Measurements from ENCODE around the gene PPDPF. TPM values are rescaled to one million over a fixed set of nuclear protein-coding genes. Genes with fewer than 3 reads are reported as not detected.
A peak's percentile ranks its signal among the peaks of the same experiment; 100 is the strongest.

PPDPF gene
- polyA plus RNA-seq, 1 donor (not counting 4 experiments of a cell fraction or from before 2014, with no cell fraction given): 8.8 TPM

DNA sequence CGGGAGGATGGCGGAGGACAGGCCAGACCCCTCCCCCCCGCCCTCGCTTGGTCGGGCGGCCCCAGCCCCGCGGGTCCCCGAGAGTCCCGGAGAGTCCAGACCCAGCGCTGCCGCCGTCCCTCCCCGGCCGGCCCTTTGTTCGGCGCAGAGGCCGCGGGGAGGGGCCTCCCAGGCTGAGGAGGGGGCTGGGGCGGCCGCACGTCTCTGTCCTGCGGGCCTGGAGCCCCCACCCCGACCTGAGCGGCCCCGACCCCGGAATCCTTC is 48.9 kb upstream of the PPDPF start:
- H3K9ac ChIP-seq (ENCODE audit: control insufficient read depth, extremely low read depth, insufficient read depth, low read length): no peak overlapping the region
- H3K4me1 ChIP-seq (ENCODE audit: control insufficient read depth, extremely low read depth, insufficient read depth, low read length): no peaks in the 10 kb centered on the region
- TF ChIP-seq EZH2 (IDR thresholded peaks at IDR 0.05; ENCODE audit: low read length): no peak
- TF ChIP-seq, protein P1, sequence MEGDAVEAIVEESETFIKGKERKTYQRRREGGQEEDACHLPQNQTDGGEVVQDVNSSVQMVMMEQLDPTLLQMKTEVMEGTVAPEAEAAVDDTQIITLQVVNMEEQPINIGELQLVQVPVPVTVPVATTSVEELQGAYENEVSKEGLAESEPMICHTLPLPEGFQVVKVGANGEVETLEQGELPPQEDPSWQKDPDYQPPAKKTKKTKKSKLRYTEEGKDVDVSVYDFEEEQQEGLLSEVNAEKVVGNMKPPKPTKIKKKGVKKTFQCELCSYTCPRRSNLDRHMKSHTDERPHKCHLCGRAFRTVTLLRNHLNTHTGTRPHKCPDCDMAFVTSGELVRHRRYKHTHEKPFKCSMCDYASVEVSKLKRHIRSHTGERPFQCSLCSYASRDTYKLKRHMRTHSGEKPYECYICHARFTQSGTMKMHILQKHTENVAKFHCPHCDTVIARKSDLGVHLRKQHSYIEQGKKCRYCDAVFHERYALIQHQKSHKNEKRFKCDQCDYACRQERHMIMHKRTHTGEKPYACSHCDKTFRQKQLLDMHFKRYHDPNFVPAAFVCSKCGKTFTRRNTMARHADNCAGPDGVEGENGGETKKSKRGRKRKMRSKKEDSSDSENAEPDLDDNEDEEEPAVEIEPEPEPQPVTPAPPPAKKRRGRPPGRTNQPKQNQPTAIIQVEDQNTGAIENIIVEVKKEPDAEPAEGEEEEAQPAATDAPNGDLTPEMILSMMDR (optimal IDR thresholded peaks at IDR 0.05 in 1 of 3, IDR thresholded peaks at IDR 0.05 in 1 of 3, conservative IDR thresholded peaks at IDR 0.05 in 1 of 3; ENCODE audit: extremely low read depth in 1 of 3, insufficient read depth in 2 of 3, low read length in 3 of 3): no peak
- no peaks in the 10 kb centered on the region for H3K79me2 ChIP-seq (ENCODE audit: control insufficient read depth, insufficient read depth, low read length)
- no peaks in the 10 kb centered on the region for H4K20me1 ChIP-seq (ENCODE audit: control insufficient read depth, extremely low read depth, insufficient read depth, low read length)
- no peaks in the 10 kb centered on the region for H3K9me3 ChIP-seq (ENCODE audit: control insufficient read depth, low read depth, low read length)
- H3K27me3 ChIP-seq (ENCODE audit: control insufficient read depth, extremely low read depth, insufficient read depth, low read length): peaks cover 83% of the 10 kb centered on the region
- FAIRE-seq (no peak), DNase-seq (ENCODE audit: low read depth, low spot score) (no peak)
- H3K4me2 ChIP-seq (ENCODE audit: control insufficient read depth, extremely low read depth, insufficient read depth, low read depth, low read length): no peak overlapping the region
- no peak overlapping the region for H3K27ac ChIP-seq (ENCODE audit: control insufficient read depth, insufficient read depth, low read length)
- H2AFZ ChIP-seq (ENCODE audit: control insufficient read depth, low read length): no peak overlapping the region
- dilution Hi-C loops (cut with MboI; ENCODE audit: extremely low pct_ligation_motif_present, low sequenced_read_pairs): no loop called here
- no peaks in the 10 kb centered on the region for H3K9me1 ChIP-seq (ENCODE audit: control insufficient read depth, extremely low read depth, insufficient read depth, low read length)
- no peaks in the 10 kb centered on the region for H3K36me3 ChIP-seq (ENCODE audit: control insufficient read depth in 2 of 2, extremely low read depth in 1 of 2, insufficient read depth in 2 of 2, low read length in 2 of 2)
- H3K4me3 ChIP-seq (ENCODE audit: control insufficient read depth in 2 of 3, extremely low read depth in 1 of 3, insufficient read depth in 2 of 3, low read depth in 1 of 3, low read length in 3 of 3): no peak overlapping the region

DNA sequence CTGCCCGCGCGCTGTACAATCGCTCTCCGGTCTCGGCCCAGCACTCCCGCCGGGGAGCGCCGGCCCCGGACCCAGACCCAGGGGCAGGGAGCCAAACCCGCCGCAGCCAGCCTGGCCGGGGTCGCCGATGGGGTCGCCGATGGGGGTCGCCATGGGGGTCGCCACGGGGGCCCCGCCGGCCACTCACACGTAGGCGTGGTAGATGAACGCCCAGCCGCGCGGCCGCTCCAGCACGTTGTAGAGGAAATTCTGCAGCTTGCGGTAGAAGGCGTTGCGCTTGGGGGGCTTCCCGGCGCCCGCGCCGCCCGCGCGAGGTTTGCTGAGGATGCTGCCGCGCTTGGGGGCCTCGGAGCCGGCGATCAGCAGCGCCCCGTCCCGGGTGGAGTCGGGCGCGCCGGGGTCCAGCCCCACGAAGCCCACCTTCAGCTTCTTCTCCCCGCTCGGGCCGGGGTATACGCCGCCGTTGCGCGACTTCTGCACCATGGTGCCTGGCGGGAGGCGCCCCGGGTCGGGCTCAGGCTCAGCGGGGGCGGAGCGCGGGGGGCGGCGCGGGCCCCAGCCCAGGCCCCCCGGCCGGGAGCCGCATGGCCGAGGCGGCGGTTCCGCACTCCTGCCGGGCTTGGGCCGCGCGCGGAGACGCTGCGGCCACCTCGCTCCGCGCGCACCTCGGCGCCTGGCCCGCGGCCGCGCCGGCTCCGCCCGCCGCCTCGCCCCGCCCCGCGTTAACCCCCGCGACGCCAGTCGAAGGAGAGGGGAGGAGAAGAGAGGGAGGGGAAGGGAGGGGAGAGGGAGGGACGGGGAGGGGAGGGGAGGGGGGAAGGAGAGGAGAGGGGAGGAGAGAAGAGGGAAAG is 48.4 kb upstream of the PPDPF start, which contains the start of gene KCNQ2:
TSS of gene KCNQ2 (minus strand) at position 675 of the 851 bp plus-strand sequence. CDS start at position 483, 192 bp downstream.
- no peak within 1 kb of the TSS for H2AFZ ChIP-seq (ENCODE audit: control insufficient read depth, low read length)
- no peaks in the 10 kb centered on the region for H3K4me1 ChIP-seq (ENCODE audit: control insufficient read depth, extremely low read depth, insufficient read depth, low read length)
- FAIRE-seq (no peak), DNase-seq (ENCODE audit: low read depth, low spot score) (no peak)
- H4K20me1 ChIP-seq (ENCODE audit: control insufficient read depth, extremely low read depth, insufficient read depth, low read length): peaks cover 2% of the 10 kb centered on the region
- no peaks in the 10 kb centered on the region for H3K9me3 ChIP-seq (ENCODE audit: control insufficient read depth, low read depth, low read length)
- no peaks in the 10 kb centered on the region for H3K9me1 ChIP-seq (ENCODE audit: control insufficient read depth, extremely low read depth, insufficient read depth, low read length)
- H3K4me3 ChIP-seq (ENCODE audit: control insufficient read depth in 2 of 3, extremely low read depth in 1 of 3, insufficient read depth in 2 of 3, low read depth in 1 of 3, low read length in 3 of 3): no peak within 1 kb of the TSS
- TF ChIP-seq EZH2 (IDR thresholded peaks at IDR 0.05; ENCODE audit: low read length): peak; percentile 99
- TF ChIP-seq, protein P1 (optimal IDR thresholded peaks at IDR 0.05 in 1 of 3, IDR thresholded peaks at IDR 0.05 in 1 of 3, conservative IDR thresholded peaks at IDR 0.05 in 1 of 3; ENCODE audit: extremely low read depth in 1 of 3, insufficient read depth in 2 of 3, low read length in 3 of 3): no peak
- peaks cover 82% of the 10 kb centered on the region for H3K27me3 ChIP-seq (ENCODE audit: control insufficient read depth, extremely low read depth, insufficient read depth, low read length)
- no peak within 1 kb of the TSS for H3K4me2 ChIP-seq (ENCODE audit: control insufficient read depth, extremely low read depth, insufficient read depth, low read depth, low read length)
- dilution Hi-C loops (cut with MboI; ENCODE audit: extremely low pct_ligation_motif_present, low sequenced_read_pairs): no loop called here
- no peaks in the 10 kb centered on the region for H3K36me3 ChIP-seq (ENCODE audit: control insufficient read depth in 2 of 2, extremely low read depth in 1 of 2, insufficient read depth in 2 of 2, low read length in 2 of 2)
- H3K27ac ChIP-seq (ENCODE audit: control insufficient read depth, insufficient read depth, low read length): no peak within 1 kb of the TSS
- no peak within 1 kb of the TSS for H3K9ac ChIP-seq (ENCODE audit: control insufficient read depth, extremely low read depth, insufficient read depth, low read length)
- H3K79me2 ChIP-seq (ENCODE audit: control insufficient read depth, insufficient read depth, low read length): no peaks in the 10 kb centered on the region
